Frontal cortex (tissue), 4 donors: Measurements from ENCODE around the gene ERGIC1. TPM values are rescaled to one million over a fixed set of nuclear protein-coding genes. Genes with fewer than 3 reads are reported as not detected.
"Not testable (repeated sequence)": the region's sequence is repeated elsewhere in the genome, so short reads cannot be mapped to it uniquely, and the experiment has no call there.

Source experiments
- DNase-seq, 2 donors: peaks; one replicate each; pipeline ENCODE4 v3.0.0; 2012; ENCODE audit warnings: low spot score in 2 of 2
- FAIRE-seq: peaks from 2 replicates; lab custom pipeline; 2012; peaks lifted over from hg19 to GRCh38; lab: Jason Lieb, UNC
- total RNA-seq: library from RNA; depleted of rRNA; stranded (reverse); fragments of >200 nt; gene quantifications from one replicate; pipeline ENCODE4 v1.2.3, GENCODE V29; 2014
- donor health status: control.
- donor health status: control.
- donor health status: control.

ERGIC1 gene
- 33.0 TPM for total RNA-seq

GRCh38 chr5:172833686-172834414 lies at the start of gene ERGIC1:
TSS of gene ERGIC1 (plus strand) at chr5:172834251. CDS start at chr5:172834414, 163 bp downstream.
- FAIRE-seq = no peak
- peak; percentile 87 to 89 for DNase-seq

- DNase-seq = no peak
- no peak for FAIRE-seq
These were observed 48.5 kb upstream of the ERGIC1 start for GRCh38 chr5:172785429-172786088.

- DNase-seq (no peak), FAIRE-seq (no peak)
These were observed 47.2 kb upstream of the ERGIC1 start for GRCh38 chr5:172786736-172787462.

GRCh38 chr5:172787538-172787937 lies 46.5 kb upstream of the ERGIC1 start:
- not testable (repeated sequence) for DNase-seq, FAIRE-seq

GRCh38 chr5:172788771-172789686 lies 45.0 kb upstream of the ERGIC1 start:
- DNase-seq (peak in 1 of 2 donors; percentile 46), FAIRE-seq (no peak)

- no peak for FAIRE-seq
These were observed 44.2 kb upstream of the ERGIC1 start for GRCh38 chr5:172789687-172790495.

GRCh38 chr5:172790496-172790889 lies 43.6 kb upstream of the ERGIC1 start:
- FAIRE-seq (no peak), DNase-seq (no peak)

More at GRCh38 chr5:172789687-172790495, 44.2 kb upstream of the ERGIC1 start:
- DNase-seq = no peak

- DNase-seq (no peak), FAIRE-seq (no peak)
These were observed 42.8 kb upstream of the ERGIC1 start for GRCh38 chr5:172791286-172791685.

- FAIRE-seq (no peak), DNase-seq (no peak)
These were observed 42.2 kb upstream of the ERGIC1 start for GRCh38 chr5:172791726-172792445.

- DNase-seq (no peak), FAIRE-seq (no peak)
These were observed 41.1 kb upstream of the ERGIC1 start for GRCh38 chr5:172792701-172793570.

- DNase-seq = no peak
- no peak for FAIRE-seq
These were observed 40.2 kb upstream of the ERGIC1 start for GRCh38 chr5:172793577-172794488.

GRCh38 chr5:172795318-172795977 lies 38.6 kb upstream of the ERGIC1 start:
- no peak for DNase-seq
- no peak for FAIRE-seq

- FAIRE-seq = no peak
These were observed 37.7 kb upstream of the ERGIC1 start for GRCh38 chr5:172796306-172796705.

GRCh38 chr5:172797771-172798191 lies 36.3 kb upstream of the ERGIC1 start:
- no peak for FAIRE-seq
- no peak for DNase-seq

More at GRCh38 chr5:172796306-172796705, 37.7 kb upstream of the ERGIC1 start:
- no peak for DNase-seq

- no peak for DNase-seq
- no peak for FAIRE-seq
These were observed 35.4 kb upstream of the ERGIC1 start for GRCh38 chr5:172798422-172799215.
